Hepatocyte (in vitro differentiated cells): ENCODE measurements around the gene SLCO3A1. TPM values are rescaled to one million over a fixed set of nuclear protein-coding genes. Genes with fewer than 3 reads are reported as not detected.

Experiments used
- DNase-seq: peaks from one replicate; pipeline ENCODE4 v3.0.0-alpha.2; 2016; ENCODE audit warnings: low spot score
- H2AFZ ChIP-seq: fragments of 200-600 bp; sonication (generic); 2 replicates; pipeline ENCODE4 v1.6.0; 2016; ENCODE audit warnings: antibody characterized with exemption, mild to moderate bottlenecking
- H3K27ac ChIP-seq: fragments of 200-600 bp; sonication (generic); 2 replicates; pipeline ENCODE4 v1.5.1; 2016; ENCODE audit warnings: mild to moderate bottlenecking
- H3K27me3 ChIP-seq: fragments of 200-600 bp; sonication (generic); 2 replicates; pipeline ENCODE4 v1.6.1; 2016
- H3K36me3 ChIP-seq: fragments of 200-600 bp; sonication (generic); replicated peaks from 2 replicates; pipeline ENCODE4 v1.5.1; 2016; ENCODE audit warnings: low read depth; ENCODE audit not compliant: insufficient read depth
- H3K4me1 ChIP-seq: fragments of 200-600 bp; sonication (generic); 2 replicates; pipeline ENCODE4 v1.5.1; 2016; ENCODE audit warnings: mild to moderate bottlenecking, moderate library complexity; ENCODE audit not compliant: insufficient read depth
- H3K4me2 ChIP-seq: fragments of 200-600 bp; sonication (generic); 2 replicates; pipeline ENCODE4 v1.6.0; 2016
- H3K4me3 ChIP-seq: fragments of 200-600 bp; sonication (generic); 2 replicates; pipeline ENCODE4 v1.5.1; 2016; ENCODE audit warnings: mild to moderate bottlenecking
- H3K79me2 ChIP-seq: fragments of 200-600 bp; sonication (generic); 2 replicates; pipeline ENCODE4 v1.6.0; 2017; ENCODE audit warnings: mild to moderate bottlenecking
- H3K9me2 ChIP-seq: fragments of 200-600 bp; sonication (generic); replicated peaks from 2 replicates; pipeline ENCODE4 v1.6.0; 2017; ENCODE audit warnings: mild to moderate bottlenecking; ENCODE audit not compliant: insufficient read depth
- H3K9me3 ChIP-seq: fragments of 200-600 bp; sonication (generic); 2 replicates; pipeline ENCODE4 v1.5.1; 2016; ENCODE audit warnings: low read depth, mild to moderate bottlenecking
- H4K20me1 ChIP-seq: fragments of 200-600 bp; sonication (generic); 2 replicates; pipeline ENCODE4 v1.6.0; 2016; ENCODE audit warnings: mild to moderate bottlenecking; ENCODE audit not compliant: insufficient read depth, poor library complexity, severe bottlenecking
- EZH2 ChIP-seq: fragments of 200-600 bp; sonication (generic); IDR thresholded peaks from 2 replicates; pipeline ENCODE4 v1.6.1; 2016; ENCODE audit warnings: antibody characterized with exemption, mild to moderate bottlenecking, borderline replicate concordance
- EZH2phosphoT487 ChIP-seq: fragments of 200-600 bp; sonication (generic); IDR thresholded peaks from one replicate; pipeline ENCODE4 v1.6.1; 2018; ENCODE audit warnings: antibody characterized with exemption, mild to moderate bottlenecking, low read depth, moderate library complexity; ENCODE audit not compliant: unreplicated experiment, severe bottlenecking
- WGBS: methylation state at CpG from one replicate; pipeline ENCODE4 v1.1.6; 2016; ENCODE audit warnings: low lambda C conversion rate; ENCODE audit errors: missing lambda C conversion rate; 5-methylcytosine and 5-hydroxymethylcytosine counted together
- polyA plus RNA-seq: library from polyadenylated mRNA; unstranded; fragments of >200 nt; fragmentation: Nextera tagmentation; extraction: Ambion mirVana; gene quantifications from 2 replicates; pipeline ENCODE4 v1.2.1, GENCODE V29; 2016
- total RNA-seq: library from RNA; depleted of rRNA; stranded (reverse); fragments of >200 nt; gene quantifications from 2 replicates; pipeline ENCODE4 v1.2.3, GENCODE V29; 2014
- TF ChIP-seq, protein P1 (sequence below): fragments of 200-600 bp; sonication (generic); IDR thresholded peaks from 2 replicates; pipeline ENCODE4 v1.5.1; 2016; ENCODE audit warnings: antibody characterized with exemption, mild to moderate bottlenecking; ENCODE audit not compliant: poor library complexity

SLCO3A1 gene
- total and polyA plus RNA-seq, 2 experiments from 2014 or later, result 1.3 to 5.4 TPM

DNA sequence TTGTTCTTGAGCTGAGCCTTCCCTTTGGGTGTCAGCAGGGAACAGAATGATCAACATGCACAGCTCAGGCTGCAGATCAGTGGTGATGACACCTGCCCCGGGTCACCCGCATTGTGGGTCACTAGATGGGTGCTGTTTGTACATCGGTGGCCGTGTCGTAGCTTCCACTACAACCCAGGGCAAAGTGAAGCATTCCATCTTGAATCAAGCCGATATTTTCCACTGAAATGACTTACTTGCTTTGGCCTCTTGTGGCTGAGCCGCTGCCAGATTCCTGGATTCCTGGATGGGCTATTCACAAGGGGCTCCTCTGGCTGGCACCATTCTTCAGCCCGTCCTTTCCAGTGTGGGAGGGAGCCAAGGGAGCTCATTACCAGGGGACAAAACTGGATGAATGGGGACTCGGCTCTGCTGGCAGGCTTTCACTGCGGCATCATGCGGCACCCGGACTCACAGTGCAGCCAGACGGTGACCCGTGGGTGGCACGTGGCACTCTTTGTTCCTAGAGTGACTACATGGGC lies 65.6 kb downstream of the SLCO3A1 start:
- no peak for DNase-seq
- Histone ChIP-seq H2AFZ (no peak overlapping the region), H3K9me3 (no peaks in the 10 kb centered on the region), H3K27me3 (no peaks in the 10 kb centered on the region), H3K4me1 (no peaks in the 10 kb centered on the region), H3K4me2 (no peak overlapping the region), H3K36me3 (no peaks in the 10 kb centered on the region), H4K20me1 (no peaks in the 10 kb centered on the region), H3K79me2 (no peaks in the 10 kb centered on the region), H3K9me2 (no peaks in the 10 kb centered on the region), H3K27ac (no peak overlapping the region), H3K4me3 (no peak overlapping the region)
- 96% methylated on average over 15 of the region's 15 CpGs for WGBS
- TF ChIP-seq EZH2phosphoT487 (no peak), EZH2 (no peak)
- TF ChIP-seq, protein P1, sequence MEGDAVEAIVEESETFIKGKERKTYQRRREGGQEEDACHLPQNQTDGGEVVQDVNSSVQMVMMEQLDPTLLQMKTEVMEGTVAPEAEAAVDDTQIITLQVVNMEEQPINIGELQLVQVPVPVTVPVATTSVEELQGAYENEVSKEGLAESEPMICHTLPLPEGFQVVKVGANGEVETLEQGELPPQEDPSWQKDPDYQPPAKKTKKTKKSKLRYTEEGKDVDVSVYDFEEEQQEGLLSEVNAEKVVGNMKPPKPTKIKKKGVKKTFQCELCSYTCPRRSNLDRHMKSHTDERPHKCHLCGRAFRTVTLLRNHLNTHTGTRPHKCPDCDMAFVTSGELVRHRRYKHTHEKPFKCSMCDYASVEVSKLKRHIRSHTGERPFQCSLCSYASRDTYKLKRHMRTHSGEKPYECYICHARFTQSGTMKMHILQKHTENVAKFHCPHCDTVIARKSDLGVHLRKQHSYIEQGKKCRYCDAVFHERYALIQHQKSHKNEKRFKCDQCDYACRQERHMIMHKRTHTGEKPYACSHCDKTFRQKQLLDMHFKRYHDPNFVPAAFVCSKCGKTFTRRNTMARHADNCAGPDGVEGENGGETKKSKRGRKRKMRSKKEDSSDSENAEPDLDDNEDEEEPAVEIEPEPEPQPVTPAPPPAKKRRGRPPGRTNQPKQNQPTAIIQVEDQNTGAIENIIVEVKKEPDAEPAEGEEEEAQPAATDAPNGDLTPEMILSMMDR, result no peak

DNA sequence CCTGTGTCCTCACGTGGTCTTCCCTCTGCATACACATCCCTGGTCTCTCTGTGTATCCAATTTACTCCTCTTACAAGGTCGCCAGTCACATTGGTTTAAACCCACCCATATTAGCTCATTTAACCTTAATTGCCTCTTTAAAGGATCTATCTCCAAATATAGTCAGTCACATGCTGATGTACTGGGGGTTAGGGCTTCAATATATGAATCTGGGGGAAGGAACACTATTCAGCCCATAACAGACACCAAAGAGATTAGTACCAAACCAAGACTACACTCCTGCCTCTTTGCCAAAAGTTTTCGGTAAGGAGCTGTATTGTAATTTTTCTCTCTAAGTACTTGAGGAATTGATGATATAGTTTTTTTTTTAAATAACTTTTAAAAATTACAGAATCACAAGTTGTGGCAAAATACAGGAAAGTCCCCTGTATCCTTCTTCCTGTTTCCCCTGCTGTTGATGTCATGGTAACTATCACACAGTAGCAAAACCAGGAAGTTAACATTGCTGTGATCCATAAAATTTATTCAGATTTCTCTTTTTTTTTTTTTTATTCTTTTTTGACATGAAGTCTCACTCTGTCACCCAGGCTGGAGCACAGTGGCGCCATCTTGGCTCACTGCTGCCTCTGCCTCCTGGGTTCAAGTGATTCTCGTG lies 67.8 kb downstream of the SLCO3A1 start:
- Histone ChIP-seq H3K4me2 (no peak overlapping the region), H3K27ac (no peak overlapping the region), H3K27me3 (no peaks in the 10 kb centered on the region), H4K20me1 (no peaks in the 10 kb centered on the region), H3K9me3 (no peaks in the 10 kb centered on the region), H3K9me2 (no peaks in the 10 kb centered on the region), H3K36me3 (no peaks in the 10 kb centered on the region), H3K79me2 (no peaks in the 10 kb centered on the region), H3K4me3 (no peak overlapping the region), H3K4me1 (no peaks in the 10 kb centered on the region), H2AFZ (no peak overlapping the region)
- WGBS, result 87% methylated on average over 5 of the region's 5 CpGs
- DNase-seq, result no peak
- TF ChIP-seq EZH2phosphoT487 (no peak), EZH2 (no peak)
- TF ChIP-seq, protein P1, result no peak

DNA sequence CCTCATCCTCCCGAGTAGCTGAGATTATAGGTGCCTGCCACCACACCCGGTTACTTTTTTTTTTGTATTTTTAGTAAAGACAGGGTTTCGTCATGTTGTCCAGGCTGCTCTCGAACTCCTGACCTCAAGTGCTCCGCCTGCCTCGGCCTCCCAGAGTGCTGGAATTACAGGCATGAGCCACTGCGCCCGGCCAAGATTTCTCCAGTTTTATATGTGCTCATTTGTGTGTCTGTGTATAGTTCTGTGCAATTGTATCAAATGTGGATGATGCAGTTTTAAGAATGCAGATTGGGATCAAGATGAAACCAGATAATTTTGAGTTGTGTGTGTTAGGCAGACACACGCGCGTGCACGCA lies 68.3 kb downstream of the SLCO3A1 start:
- DNase-seq, result no peak
- Histone ChIP-seq H3K36me3 (no peaks in the 10 kb centered on the region), H3K79me2 (no peaks in the 10 kb centered on the region), H3K4me2 (no peak overlapping the region), H4K20me1 (no peaks in the 10 kb centered on the region), H3K9me3 (no peaks in the 10 kb centered on the region), H3K27me3 (no peaks in the 10 kb centered on the region), H3K4me3 (no peak overlapping the region), H3K9me2 (no peaks in the 10 kb centered on the region), H3K4me1 (no peaks in the 10 kb centered on the region), H2AFZ (no peak overlapping the region), H3K27ac (no peak overlapping the region)
- TF ChIP-seq EZH2 (no peak), EZH2phosphoT487 (no peak)
- TF ChIP-seq, protein P1, result no peak
- WGBS, result 81% methylated on average over 12 of the region's 12 CpGs
